Prostate gland (tissue), 2 donors: ENCODE results near the gene AIF1. TPM values are rescaled to one million over a fixed set of nuclear protein-coding genes. Genes with fewer than 3 reads are reported as not detected.

Source experiments
- DNase-seq: peaks from one replicate; pipeline ENCODE4 v3.0.0-alpha.2; 2019; ENCODE audit warnings: low spot score
- H3K27ac ChIP-seq, 2 donors: fragments of 200-600 bp; sonication (generic); 2 replicates each; pipeline ENCODE4 v1.5.1; 2017 to 2019
- H3K27me3 ChIP-seq: fragments of 200-600 bp; sonication (generic); replicated peaks from 2 replicates; pipeline ENCODE4 v1.5.1; 2019; ENCODE audit not compliant: insufficient read depth
- H3K36me3 ChIP-seq, 2 donors: fragments of 200-600 bp; sonication (generic); 1 replicate in 1 of 2; 2 replicates in 1 of 2; pipeline versions ENCODE4 v1.5.1 to v1.8.1; 2017 to 2019
- H3K4me1 ChIP-seq: fragments of 200-600 bp; sonication (generic); replicated peaks from 2 replicates; pipeline ENCODE4 v1.5.1; 2019
- H3K4me3 ChIP-seq, 2 donors: fragments of 200-600 bp; sonication (generic); 2 replicates each; pipeline ENCODE4 v1.5.1; 2017 to 2019
- H3K9me3 ChIP-seq: fragments of 200-600 bp; sonication (generic); 2 replicates; pipeline ENCODE4 v1.5.1; 2017
- POLR2A ChIP-seq: fragments of 450-650 bp; IDR thresholded peaks from one replicate; pipeline ENCODE4 v1.6.1; 2016; ENCODE audit warnings: antibody characterized with exemption, mild to moderate bottlenecking
- POLR2AphosphoS5 ChIP-seq: sonication (generic); formaldehyde crosslinking; IDR thresholded peaks from one replicate; pipeline ENCODE4 v1.6.1; 2017; ENCODE audit warnings: antibody characterized with exemption
- WGBS: methylation state at CpG from one replicate; pipeline ENCODE4 v1.1.5; 2018; 5-methylcytosine and 5-hydroxymethylcytosine counted together
- intact Hi-C: fragments of 100-400 bp; cut with DNase I; formaldehyde crosslinking; loops from one replicate; pipeline ENCODE4 v1.14.2; 2022
- total RNA-seq, 2 donors: library from RNA; depleted of rRNA; stranded (reverse); fragments of >200 nt; gene quantifications; one replicate each; pipeline ENCODE4 v1.1.0, GENCODE V29; 2016
- TF ChIP-seq, protein P1 (sequence below), 4 experiments: fragments of 200-600 bp in 2 of 4; fragments of 450-650 bp in 2 of 4; sonication (generic) in 2 of 4; IDR thresholded peaks; 1 replicate in 3 of 4; 2 replicates in 1 of 4; pipeline ENCODE4 v1.5.1; 2016 to 2019; ENCODE audit warnings: antibody characterized with exemption in 4 of 4, mild to moderate bottlenecking in 2 of 4, moderate library complexity in 2 of 4

The AIF1 gene
- total RNA-seq, 2 donors from 2014 or later, result 11.1 to 14.6 TPM

- H3K4me3 ChIP-seq, result no peak within 1 kb of the TSS
- H3K9me3 ChIP-seq, result no peaks in the 10 kb centered on the region
- no peaks in the 10 kb centered on the region for H3K36me3 ChIP-seq
- 84% methylated on average over 27 of the region's 27 CpGs for WGBS
- no peak within 1 kb of the TSS for H3K27ac ChIP-seq
- H3K27me3 ChIP-seq, result no peaks in the 10 kb centered on the region
- intact Hi-C loops, result no loop called here
- H3K4me1 ChIP-seq, result no peaks in the 10 kb centered on the region
- DNase-seq, result no peak
- TF ChIP-seq, protein P1, sequence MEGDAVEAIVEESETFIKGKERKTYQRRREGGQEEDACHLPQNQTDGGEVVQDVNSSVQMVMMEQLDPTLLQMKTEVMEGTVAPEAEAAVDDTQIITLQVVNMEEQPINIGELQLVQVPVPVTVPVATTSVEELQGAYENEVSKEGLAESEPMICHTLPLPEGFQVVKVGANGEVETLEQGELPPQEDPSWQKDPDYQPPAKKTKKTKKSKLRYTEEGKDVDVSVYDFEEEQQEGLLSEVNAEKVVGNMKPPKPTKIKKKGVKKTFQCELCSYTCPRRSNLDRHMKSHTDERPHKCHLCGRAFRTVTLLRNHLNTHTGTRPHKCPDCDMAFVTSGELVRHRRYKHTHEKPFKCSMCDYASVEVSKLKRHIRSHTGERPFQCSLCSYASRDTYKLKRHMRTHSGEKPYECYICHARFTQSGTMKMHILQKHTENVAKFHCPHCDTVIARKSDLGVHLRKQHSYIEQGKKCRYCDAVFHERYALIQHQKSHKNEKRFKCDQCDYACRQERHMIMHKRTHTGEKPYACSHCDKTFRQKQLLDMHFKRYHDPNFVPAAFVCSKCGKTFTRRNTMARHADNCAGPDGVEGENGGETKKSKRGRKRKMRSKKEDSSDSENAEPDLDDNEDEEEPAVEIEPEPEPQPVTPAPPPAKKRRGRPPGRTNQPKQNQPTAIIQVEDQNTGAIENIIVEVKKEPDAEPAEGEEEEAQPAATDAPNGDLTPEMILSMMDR (IDR thresholded peaks at IDR 0.05), result no peak
- no peak for TF ChIP-seq POLR2A
- TF ChIP-seq POLR2AphosphoS5, result no peak
Measured at GRCh38 chr6:31572041-31572911, 42.8 kb upstream of the AIF1 start, which contains the start of gene LTA. LTA (plus strand) TSS chr6:31572289; CDS start chr6:31572743, 454 bp downstream.

- H3K9me3 ChIP-seq, result no peaks in the 10 kb centered on the region
- no peaks in the 10 kb centered on the region for H3K36me3 ChIP-seq
- H3K27ac ChIP-seq, result no peak overlapping the region
- no peak for DNase-seq
- 88% methylated on average over 9 of the region's 9 CpGs for WGBS
- TF ChIP-seq POLR2AphosphoS5 (no peak), POLR2A (no peak)
- TF ChIP-seq, protein P1 (IDR thresholded peaks at IDR 0.05), result no peak
- no peaks in the 10 kb centered on the region for H3K4me1 ChIP-seq
- intact Hi-C loops, result no loop called here
- H3K27me3 ChIP-seq, result no peaks in the 10 kb centered on the region
- no peak overlapping the region for H3K4me3 ChIP-seq
Measured at GRCh38 chr6:31573239-31574105, 41.6 kb upstream of the AIF1 start.

GRCh38 chr6:31574106-31575061, 40.6 kb upstream of the AIF1 start:
- intact Hi-C loops, result no loop called here
- TF ChIP-seq POLR2AphosphoS5 (no peak), POLR2A (no peak)
- TF ChIP-seq, protein P1 (IDR thresholded peaks at IDR 0.05), result no peak
- WGBS, result 80% methylated on average over 14 of the region's 14 CpGs
- Histone ChIP-seq H3K27ac (no peak overlapping the region), H3K4me3 (no peak overlapping the region), H3K9me3 (no peaks in the 10 kb centered on the region), H3K36me3 (no peaks in the 10 kb centered on the region), H3K27me3 (no peaks in the 10 kb centered on the region), H3K4me1 (no peaks in the 10 kb centered on the region)
- DNase-seq, result no peak

- Histone ChIP-seq H3K36me3 (no peaks in the 10 kb centered on the region), H3K4me1 (no peaks in the 10 kb centered on the region), H3K9me3 (no peaks in the 10 kb centered on the region), H3K27me3 (no peaks in the 10 kb centered on the region), H3K27ac (peak within 1 kb of the TSS in 1 of 2 donors; percentile 33), H3K4me3 (peak within 1 kb of the TSS; percentile 4 to 8)
- TF ChIP-seq, protein P1 (IDR thresholded peaks at IDR 0.05), result no peak
- TF ChIP-seq POLR2AphosphoS5 (no peak), POLR2A (no peak)
- WGBS, result 39% methylated on average over 19 of the region's 19 CpGs
- intact Hi-C loops, result no loop called here
- no peak for DNase-seq
Measured at GRCh38 chr6:31575335-31575901, 39.6 kb upstream of the AIF1 start, which contains the start of gene TNF. TNF (plus strand) TSS chr6:31575565; CDS start chr6:31575742, 177 bp downstream.
